NOMO-1 (cell line): ENCODE results near the gene CYP46A1.
A peak's percentile ranks its signal among the peaks of the same experiment; 100 is the strongest.

Source experiments
- DNase-seq, 2 experiments: peaks; one replicate each; lab custom pipeline; 2025; ENCODE audit not compliant: unreplicated experiment in 2 of 2; lab: John Stamatoyannopoulos, UW

The CYP46A1 gene

GRCh38 chr14:99686557-99687283 lies 2.6 kb downstream of the CYP46A1 start:
- peak in 1 of 2 experiments; percentile 1 for DNase-seq

DNA sequence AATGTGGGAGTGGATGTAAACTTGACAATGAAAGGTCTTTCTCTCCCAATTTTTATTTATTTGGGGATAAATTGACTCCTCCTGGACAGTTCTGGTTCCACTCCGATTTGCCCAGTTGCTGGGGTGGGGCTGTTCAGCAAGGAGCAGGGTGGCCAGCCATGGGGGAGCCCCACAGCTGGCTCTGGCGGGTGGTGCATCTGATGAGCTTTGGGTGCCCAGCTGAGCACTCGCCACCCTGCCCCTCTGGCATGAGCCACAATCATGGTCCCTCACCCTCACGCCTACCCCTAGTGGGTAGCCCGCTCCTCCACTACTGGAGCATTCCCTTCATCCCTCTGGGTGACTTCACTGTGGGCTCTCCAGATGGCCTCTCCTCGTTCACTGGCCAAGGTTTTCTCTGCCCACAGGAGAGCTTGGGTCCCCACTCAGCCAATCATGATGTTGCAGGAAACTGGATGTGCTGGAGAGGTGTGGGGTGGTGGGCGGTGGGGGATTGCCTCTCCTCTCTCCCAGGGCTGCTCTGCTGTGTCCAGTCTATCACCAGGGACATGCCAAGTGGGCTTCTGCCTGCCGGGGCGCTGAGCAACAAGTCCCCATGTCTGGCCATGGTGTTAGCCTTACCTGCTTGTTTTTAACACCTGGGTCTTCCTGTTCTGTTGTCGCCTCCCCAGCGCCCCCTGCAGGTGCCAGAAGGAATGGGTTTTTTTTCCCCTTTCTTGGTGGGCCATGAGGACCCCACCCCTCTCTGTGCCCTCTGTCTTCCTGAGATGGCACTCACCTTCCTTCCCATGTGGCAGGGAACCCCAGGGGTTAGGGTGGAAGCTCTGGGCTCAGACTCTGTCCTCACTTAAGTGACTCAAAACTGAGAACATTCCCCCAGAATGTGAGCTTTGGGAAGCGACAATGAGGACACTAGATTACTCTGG lies 3.4 kb downstream of the CYP46A1 start:
- no peak for DNase-seq

GRCh38 chr14:99688210-99688581 lies 4.1 kb downstream of the CYP46A1 start:
- no peak for DNase-seq

GRCh38 chr14:99688629-99689028 lies 4.5 kb downstream of the CYP46A1 start:
- no peak for DNase-seq

DNA sequence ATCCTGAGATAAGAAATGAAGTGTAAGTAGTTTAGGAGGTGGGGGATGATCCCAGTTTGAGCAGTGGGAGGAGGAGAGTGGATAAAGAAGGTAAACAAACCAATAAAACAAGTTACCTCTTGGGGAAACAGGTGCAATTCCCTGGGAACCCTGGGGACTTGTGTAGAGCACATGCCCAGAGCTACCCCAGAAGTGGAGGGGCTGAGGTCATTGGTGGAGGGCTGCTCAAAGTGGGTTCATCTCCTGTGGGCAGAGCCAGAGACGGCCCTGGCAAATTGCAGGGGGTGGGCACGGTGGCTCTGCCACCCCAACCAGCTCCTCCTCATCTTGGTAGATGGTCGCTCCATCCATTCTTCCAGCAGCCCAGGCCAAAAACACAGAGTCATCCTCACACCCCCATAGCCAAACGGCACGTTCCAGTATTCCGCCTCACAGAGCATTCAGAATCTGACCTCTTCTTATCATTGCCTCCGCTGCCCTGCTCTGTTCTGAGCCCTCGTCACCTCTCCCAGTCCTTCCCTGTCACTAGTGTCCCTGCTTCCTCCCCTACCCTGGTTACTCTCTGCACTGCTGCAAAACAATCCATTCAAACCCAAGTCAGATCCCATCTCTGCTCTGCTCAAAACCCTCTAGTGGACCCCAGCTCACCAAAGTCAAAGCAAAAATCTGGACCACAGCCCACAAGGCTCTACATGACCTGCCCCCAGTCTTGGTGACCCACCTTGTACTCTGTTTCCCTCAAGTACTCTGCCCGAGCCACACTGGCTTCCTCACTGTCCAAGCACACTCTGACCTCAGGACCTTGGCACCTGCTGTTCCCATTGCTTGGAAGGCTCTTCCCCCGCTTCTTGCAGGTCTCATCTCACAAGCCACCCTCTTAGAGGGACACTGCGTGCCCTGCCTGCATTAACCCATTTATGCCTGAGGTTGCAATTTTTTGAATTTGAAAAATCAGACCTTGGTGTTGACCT lies 5.5 kb downstream of the CYP46A1 start:
- no peak for DNase-seq

GRCh38 chr14:99690636-99691035 lies 6.5 kb downstream of the CYP46A1 start:
- no peak for DNase-seq

DNA sequence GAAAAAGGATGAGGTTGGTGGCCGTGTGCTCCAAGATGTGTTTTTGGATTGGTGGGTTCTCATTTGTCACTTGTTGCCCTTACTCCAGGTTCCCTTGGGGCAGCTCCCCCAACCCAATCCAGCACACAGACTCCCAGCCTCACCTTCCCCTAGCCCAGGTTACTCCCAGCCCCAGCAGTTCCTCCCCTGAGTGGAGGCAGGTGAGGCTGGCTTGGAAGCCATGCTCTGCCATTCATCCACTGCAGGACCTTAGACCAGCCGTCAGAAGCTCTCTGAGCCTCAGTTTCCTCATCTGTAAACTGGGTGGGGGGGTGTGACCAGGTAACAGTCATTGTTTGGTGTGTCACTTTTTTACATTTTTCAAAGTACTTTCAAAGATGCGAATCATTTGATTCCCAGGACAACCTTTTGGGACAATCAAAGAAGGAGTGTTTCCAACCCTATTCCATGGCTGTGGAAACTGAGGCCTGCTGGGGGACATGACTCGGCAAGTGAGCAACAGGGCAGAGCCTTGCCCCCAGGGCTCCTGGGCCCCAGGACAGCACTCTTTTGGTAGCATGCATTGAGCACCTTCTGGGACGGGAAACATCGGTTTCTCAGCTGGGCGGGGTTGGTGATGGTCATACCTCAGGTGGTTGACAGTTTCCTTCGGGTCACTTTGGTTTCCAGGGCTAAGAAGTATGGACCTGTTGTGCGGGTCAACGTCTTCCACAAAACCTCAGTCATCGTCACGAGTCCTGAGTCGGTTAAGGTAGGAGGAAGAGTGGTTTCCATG lies 7.2 kb downstream of the CYP46A1 start:
- no peak for DNase-seq

DNA sequence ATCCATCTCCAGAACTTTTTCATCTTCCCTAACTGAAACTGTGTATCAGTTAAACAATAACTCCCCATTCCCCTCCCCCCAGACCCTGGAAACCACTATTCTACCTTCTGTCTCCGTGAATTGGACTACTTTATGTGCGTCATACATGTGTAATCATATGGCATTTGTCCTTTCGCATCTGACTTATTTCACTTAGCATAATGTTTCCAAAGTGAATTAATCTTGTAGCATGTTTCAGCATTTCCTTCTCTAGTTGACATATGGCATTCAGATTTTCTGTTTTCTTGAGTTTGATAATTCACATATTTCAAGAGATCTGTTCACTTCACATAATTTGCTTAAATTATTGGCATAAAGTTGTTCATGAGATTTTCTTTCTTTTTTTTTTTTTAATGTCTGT lies 9.8 kb downstream of the CYP46A1 start:
- no peak for DNase-seq

DNA sequence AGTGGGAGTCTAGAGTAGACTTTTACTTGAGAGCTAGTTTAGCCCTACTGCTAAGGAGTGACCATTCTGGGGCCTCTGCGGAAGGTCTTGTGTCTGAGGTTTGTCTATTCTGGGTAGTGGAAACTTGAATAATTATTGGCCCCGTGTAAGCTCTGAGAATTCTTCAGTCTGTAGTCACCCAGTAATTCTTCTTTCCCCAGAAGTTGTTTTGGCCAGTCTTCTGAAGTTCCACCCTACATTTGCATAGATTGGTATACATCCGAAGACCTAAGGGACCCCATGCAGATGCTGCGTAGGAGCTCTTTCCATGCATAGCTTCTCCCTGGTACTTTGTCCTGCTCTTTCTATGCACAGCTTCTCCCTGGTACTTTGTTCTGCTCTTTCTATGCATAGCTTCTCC lies 12.8 kb downstream of the CYP46A1 start:
- DNase-seq, result no peak

DNA sequence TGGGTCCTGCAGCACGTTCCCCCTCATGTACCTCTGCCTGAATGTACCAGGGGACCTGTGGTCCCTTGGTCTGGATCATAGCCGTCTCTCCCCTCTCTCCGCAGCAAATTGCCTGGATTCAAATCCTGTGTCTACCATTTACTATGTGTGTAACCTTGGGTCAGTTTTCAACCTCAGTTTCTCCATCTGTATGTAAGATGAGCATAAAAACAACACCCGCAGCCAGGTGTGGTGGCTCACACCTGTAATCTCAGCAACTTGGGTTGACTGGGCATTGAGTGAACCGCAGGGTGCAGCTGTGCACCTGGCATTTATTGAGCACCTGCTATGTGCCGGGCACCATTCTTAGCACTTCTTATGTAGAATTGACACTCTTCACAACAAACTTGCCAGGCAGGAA lies 14.1 kb downstream of the CYP46A1 start:
- DNase-seq, result no peak

DNA sequence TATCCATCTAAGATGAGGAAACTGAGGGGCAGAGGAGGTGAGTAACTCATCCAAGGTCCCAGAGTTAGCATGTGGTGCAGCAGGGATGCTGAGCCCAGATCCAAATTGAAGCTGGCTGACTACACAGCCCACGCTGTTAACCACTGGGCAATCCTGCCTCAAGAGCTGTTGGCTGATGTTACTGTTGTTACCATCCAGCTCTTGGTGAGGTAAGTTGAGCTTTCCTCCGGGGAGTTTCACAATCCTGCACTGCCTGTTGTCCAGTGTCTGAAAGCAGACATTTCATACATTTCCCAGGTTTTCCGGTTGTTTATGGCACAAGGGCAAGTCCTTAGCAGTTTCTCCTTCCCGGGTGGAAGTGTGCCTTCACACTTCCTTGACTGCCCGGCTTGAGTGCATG lies 14.5 kb downstream of the CYP46A1 start:
- DNase-seq, result no peak

- no peak for DNase-seq
These were observed 15.1 kb downstream of the CYP46A1 start for GRCh38 chr14:99699085-99699760.

DNA sequence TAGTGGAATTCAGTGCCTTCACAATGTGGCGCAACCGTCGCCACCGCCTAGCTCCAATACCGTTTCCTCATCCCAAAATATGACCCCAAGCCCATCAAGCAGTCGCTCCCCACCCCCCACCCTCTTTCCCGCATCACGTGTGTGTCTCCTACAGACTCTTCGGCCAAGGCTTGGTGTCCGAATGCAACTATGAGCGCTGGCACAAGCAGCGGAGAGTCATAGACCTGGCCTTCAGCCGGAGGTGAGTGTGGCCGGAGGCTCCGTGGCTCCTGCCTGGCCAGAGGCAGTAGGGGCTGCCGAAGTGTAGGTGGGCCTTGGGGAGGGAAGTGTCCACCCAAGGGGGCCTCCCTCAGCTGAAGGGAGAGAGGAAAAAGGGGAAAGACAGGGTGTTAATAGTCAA lies 15.8 kb downstream of the CYP46A1 start:
- DNase-seq, result no peak

DNA sequence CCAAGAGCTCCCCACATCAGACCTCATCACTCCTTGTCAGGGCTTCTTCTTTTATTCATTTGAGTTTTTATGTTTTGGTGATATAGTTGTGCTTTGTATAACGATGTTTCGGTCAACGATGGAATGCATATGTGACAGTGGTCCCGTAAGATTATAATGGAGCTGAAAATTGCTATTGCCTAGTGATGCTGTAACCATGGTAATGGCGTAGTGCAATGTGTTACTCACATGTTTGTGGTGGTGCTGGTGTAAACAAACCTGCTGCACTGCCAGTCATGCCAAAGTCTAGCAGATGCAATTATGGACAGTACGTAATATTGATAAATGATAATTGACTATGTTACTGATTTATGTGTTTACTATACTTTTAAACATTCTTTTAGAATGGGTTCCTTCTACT lies 16.3 kb downstream of the CYP46A1 start:
- no peak for DNase-seq

- DNase-seq, result no peak
These were observed 17.2 kb downstream of the CYP46A1 start for GRCh38 chr14:99701260-99701659.

- DNase-seq, result no peak
These were observed 18.0 kb downstream of the CYP46A1 start for GRCh38 chr14:99702115-99702514.

- no peak for DNase-seq
These were observed 19.3 kb downstream of the CYP46A1 start for GRCh38 chr14:99703381-99703780.

- DNase-seq, result no peak
These were observed 19.9 kb downstream of the CYP46A1 start for GRCh38 chr14:99704037-99704436.

GRCh38 chr14:99706107-99706900 lies 22.2 kb downstream of the CYP46A1 start:
- DNase-seq, result no peak
